Upper lobe of right lung (tissue), 1 donor: ENCODE results near the gene GPN2. TPM values are rescaled to one million over a fixed set of nuclear protein-coding genes. Genes with fewer than 3 reads are reported as not detected.
"Not testable (repeated sequence)": the region's sequence is repeated elsewhere in the genome, so short reads cannot be mapped to it uniquely, and the experiment has no call there.

Experiments used
- ATAC-seq: fragments of 200-7000 bp; cut with Tn5 transposase; one replicate; pipeline ENCODE4 v1.9.1; 2020; ENCODE audit warnings: mild to moderate bottlenecking, moderate library complexity
- DNase-seq: peaks from one replicate; pipeline ENCODE4 v3.0.0-alpha.2; 2020
- H3K27ac ChIP-seq: fragments of 200-600 bp; one replicate; pipeline ENCODE4 v1.8.0; 2022
- H3K27me3 ChIP-seq: fragments of 200-600 bp; one replicate; pipeline ENCODE4 v1.8.0; 2022; ENCODE audit warnings: mild to moderate bottlenecking
- H3K36me3 ChIP-seq: fragments of 200-600 bp; one replicate; pipeline ENCODE4 v1.8.0; 2022
- H3K4me1 ChIP-seq: fragments of 200-600 bp; one replicate; pipeline ENCODE4 v1.8.0; 2022
- H3K4me3 ChIP-seq: fragments of 200-600 bp; one replicate; pipeline ENCODE4 v1.8.0; 2022; ENCODE audit warnings: mild to moderate bottlenecking
- H3K9me3 ChIP-seq: fragments of 200-600 bp; one replicate; pipeline ENCODE4 v1.8.0; 2022
- intact Hi-C: fragments of 100-400 bp; cut with DNase I; formaldehyde crosslinking; loops from one replicate; pipeline ENCODE4 v1.11.0; 2022
- total RNA-seq: library from RNA; stranded (reverse); fragmentation: NEBNext Ultra II Directional; extraction: Animal tissue kit (Norgen Biotek cat#: 25700); gene quantifications from one replicate; pipeline ENCODE4 v1.2.1, GENCODE V29; 2021
- TF ChIP-seq, protein P1 (sequence below): fragments of 200-600 bp; IDR thresholded peaks from one replicate; pipeline ENCODE4 v1.8.0; 2022; ENCODE audit warnings: antibody characterized with exemption
- donor health status: DM: no; HTN: yes; CAD: no; lungs with severe emphysema.

Gene GPN2
- total RNA-seq, 1 donor from 2014 or later: 24.6 TPM

DNA sequence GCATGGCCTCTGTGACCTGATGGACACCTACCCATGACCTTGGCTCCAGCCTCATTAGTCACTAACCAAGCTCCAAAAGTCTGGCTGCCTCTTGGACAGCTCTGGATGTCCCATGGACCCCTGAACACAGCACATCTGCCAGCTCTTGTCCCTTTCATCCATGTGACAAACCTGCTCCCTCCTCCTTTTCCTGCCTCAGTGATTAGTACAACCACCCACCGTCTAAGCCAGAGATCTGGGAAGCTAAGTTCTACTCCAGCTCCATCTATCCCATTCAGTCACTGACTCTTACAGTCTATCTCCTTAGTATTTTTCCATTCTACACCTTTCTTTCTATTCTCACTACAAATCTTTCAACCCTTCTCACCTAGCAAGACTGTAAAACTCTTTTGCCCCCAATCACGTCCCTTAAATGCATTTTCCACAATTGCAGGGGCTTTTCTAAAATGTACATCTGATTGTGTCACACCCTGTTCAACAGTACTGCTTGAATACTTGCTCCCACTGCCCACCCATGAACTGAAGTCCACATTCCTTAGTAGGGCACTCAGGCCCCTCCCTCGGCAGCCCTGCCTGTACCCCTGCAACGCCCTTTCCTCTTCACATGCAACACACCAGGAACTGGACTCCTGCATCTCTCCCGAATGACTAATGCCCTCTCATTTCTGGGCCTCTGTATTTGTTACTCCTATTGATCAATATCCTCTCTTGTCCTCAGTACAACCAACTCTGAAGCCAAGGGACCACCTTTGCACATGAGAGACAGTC, 7.2 kb downstream of the GPN2 start:
- H3K4me3 ChIP-seq: no peak overlapping the region
- no peaks in the 10 kb centered on the region for H3K9me3 ChIP-seq
- intact Hi-C loops: loop anchor here (10.0 kb wide), 1 partner anchor 78 kb away; no protein-coding TSS in a partner anchor
- H3K4me1 ChIP-seq: no peaks in the 10 kb centered on the region
- TF ChIP-seq, protein P1, sequence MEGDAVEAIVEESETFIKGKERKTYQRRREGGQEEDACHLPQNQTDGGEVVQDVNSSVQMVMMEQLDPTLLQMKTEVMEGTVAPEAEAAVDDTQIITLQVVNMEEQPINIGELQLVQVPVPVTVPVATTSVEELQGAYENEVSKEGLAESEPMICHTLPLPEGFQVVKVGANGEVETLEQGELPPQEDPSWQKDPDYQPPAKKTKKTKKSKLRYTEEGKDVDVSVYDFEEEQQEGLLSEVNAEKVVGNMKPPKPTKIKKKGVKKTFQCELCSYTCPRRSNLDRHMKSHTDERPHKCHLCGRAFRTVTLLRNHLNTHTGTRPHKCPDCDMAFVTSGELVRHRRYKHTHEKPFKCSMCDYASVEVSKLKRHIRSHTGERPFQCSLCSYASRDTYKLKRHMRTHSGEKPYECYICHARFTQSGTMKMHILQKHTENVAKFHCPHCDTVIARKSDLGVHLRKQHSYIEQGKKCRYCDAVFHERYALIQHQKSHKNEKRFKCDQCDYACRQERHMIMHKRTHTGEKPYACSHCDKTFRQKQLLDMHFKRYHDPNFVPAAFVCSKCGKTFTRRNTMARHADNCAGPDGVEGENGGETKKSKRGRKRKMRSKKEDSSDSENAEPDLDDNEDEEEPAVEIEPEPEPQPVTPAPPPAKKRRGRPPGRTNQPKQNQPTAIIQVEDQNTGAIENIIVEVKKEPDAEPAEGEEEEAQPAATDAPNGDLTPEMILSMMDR: no peak
- ATAC-seq (no peak), DNase-seq (no peak)
- no peaks in the 10 kb centered on the region for H3K27me3 ChIP-seq
- peaks cover 98% of the 10 kb centered on the region for H3K36me3 ChIP-seq
- H3K27ac ChIP-seq: no peak overlapping the region

DNA sequence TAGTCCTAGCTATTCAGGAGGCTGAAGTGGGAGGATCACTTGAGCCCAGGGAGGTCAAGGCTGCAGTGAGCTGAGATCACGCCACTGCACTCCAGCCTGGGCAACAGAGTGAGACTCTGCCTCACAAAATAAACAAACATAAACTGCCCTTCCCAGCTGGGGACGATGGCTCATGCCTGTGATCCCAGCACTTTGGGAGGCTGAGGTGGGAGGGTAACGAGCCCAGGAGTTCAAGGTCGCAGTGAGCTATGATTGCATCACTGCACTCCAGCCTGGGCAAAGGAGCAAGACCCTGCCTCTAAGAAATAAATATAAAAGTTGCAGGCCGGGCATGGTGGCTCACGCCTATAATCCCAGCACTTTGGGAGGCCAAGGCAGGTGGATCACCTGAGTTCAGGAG, 8.5 kb downstream of the GPN2 start:
- peaks cover 97% of the 10 kb centered on the region for H3K36me3 ChIP-seq
- not testable (repeated sequence) for H3K9me3 ChIP-seq, H3K27me3 ChIP-seq, H3K4me1 ChIP-seq, H3K4me3 ChIP-seq, ATAC-seq, H3K27ac ChIP-seq, DNase-seq
- intact Hi-C loops: loop anchor here (10.0 kb wide), 1 partner anchor 77 kb away; no protein-coding TSS in a partner anchor

DNA sequence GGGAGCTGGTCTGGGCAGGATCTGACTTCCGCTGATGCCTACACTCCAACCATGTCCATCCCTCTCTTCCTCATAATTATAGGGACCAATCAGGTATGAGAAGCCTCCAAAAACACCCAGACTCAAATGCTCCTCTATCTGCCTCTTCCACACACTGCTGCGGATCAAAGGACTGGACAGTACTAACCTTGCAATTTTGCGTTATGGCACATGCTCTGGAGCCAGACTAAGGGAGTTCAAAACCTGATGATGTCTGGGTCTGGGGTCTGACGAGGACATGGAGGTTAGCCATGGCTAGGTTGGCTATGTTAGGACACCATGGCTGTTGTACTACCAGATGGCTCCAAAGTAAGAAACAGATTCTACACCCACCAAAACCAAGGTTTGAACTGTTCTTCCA, 10.3 kb downstream of the GPN2 start:
- DNase-seq (no peak), ATAC-seq (no peak)
- H3K27ac ChIP-seq: no peak overlapping the region
- TF ChIP-seq, protein P1: no peak
- H3K4me1 ChIP-seq: no peaks in the 10 kb centered on the region
- H3K27me3 ChIP-seq: no peaks in the 10 kb centered on the region
- intact Hi-C loops: loop anchor here (10.0 kb wide), 1 partner anchor 75 kb away; no protein-coding TSS in a partner anchor
- peaks cover 84% of the 10 kb centered on the region for H3K36me3 ChIP-seq
- H3K4me3 ChIP-seq: no peak overlapping the region
- H3K9me3 ChIP-seq: no peaks in the 10 kb centered on the region

DNA sequence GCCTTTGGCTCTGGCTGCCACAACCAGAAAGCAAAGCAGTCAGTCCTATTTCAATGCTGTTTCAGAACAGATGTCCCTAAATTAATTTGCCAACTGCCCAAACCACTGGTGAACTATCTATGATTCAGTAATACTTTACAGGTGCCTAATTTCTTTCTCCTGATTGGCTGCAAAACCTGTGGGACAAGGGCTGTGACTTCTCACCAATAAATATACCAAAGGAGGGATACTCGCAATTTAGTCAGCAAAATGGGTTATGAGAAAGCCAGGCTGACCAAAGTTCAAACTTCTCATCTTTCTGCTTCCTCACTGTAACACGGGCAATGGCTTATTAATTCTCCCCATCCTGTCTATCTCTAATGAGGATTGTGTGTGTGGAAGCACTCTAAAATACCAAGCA, 12.8 kb downstream of the GPN2 start:
- Histone ChIP-seq H3K4me3 (no peak overlapping the region), H3K36me3 (peaks cover 59% of the 10 kb centered on the region), H3K27me3 (no peaks in the 10 kb centered on the region), H3K27ac (no peak overlapping the region), H3K4me1 (no peaks in the 10 kb centered on the region), H3K9me3 (no peaks in the 10 kb centered on the region)
- intact Hi-C loops: no loop called here
- TF ChIP-seq, protein P1: no peak
- ATAC-seq: no peak
- DNase-seq: no peak

DNA sequence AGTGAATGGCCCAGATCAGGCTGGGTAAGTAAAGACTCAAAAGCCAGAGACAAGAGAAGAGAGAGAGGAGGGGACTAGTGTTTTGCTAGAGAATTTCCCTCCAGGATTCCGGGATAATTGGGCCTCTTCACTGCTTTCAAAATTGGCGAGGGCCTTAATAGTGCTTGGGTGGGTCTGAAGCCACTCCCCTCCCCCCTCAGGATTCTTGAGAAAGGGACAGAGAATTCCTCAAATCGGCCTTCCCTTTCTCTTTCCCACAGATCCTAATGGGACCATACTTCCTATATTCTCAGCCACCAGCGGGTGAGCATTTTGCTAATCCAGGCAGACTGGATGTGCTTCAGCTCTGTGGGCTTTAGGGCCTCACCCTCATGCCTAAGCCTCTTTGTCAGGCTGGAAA, 15.2 kb downstream of the GPN2 start:
- Histone ChIP-seq H3K27ac (no peak overlapping the region), H3K9me3 (no peaks in the 10 kb centered on the region), H3K27me3 (no peaks in the 10 kb centered on the region), H3K4me1 (no peaks in the 10 kb centered on the region), H3K36me3 (peaks cover 36% of the 10 kb centered on the region), H3K4me3 (no peak overlapping the region)
- no peak for DNase-seq
- no peak for ATAC-seq
- intact Hi-C loops: no loop called here
- TF ChIP-seq, protein P1: no peak

DNA sequence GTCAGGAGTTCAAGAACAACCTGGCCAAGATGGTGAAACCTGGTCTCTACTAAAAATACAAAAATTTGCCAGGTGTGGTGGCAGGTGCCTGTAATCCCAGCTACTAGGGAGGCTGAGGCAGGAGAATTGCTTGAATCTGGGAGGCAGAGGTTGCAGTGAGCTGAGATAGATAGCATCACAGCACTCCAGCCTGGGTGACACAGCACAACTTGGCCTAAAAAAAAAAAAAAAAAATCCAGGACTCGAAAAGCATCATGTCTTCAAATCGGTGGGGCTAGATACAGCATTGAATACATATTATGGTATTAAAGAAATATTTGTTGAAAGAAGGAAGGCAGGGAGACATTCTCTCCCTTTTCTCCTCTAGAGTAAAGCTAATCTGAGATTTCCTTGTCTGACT, 17.0 kb downstream of the GPN2 start:
- H3K4me3 ChIP-seq, H3K9me3 ChIP-seq, H3K27me3 ChIP-seq, DNase-seq, intact Hi-C loops, H3K4me1 ChIP-seq, H3K27ac ChIP-seq, ATAC-seq: not testable (repeated sequence)
- H3K36me3 ChIP-seq: peaks cover 18% of the 10 kb centered on the region
